Breast epithelium (tissue), 4 donors: ENCODE results near the gene CD99L2. TPM values are rescaled to one million over a fixed set of nuclear protein-coding genes. Genes with fewer than 3 reads are reported as not detected.
"Not testable (repeated sequence)": the region's sequence is repeated elsewhere in the genome, so short reads cannot be mapped to it uniquely, and the experiment has no call there.

Experiments
- DNase-seq, 2 donors: peaks; one replicate each; pipeline ENCODE4 v3.0.0-alpha.2; 2019; ENCODE audit warnings: low spot score in 2 of 2
- H3K27ac ChIP-seq, 2 donors: fragments of 200-600 bp; sonication (generic) in 1 of 2; one replicate each; pipeline ENCODE4 v1.5.1; 2016 to 2019; ENCODE audit warnings: mild to moderate bottlenecking in 1 of 2
- H3K27me3 ChIP-seq, 2 donors: fragments of 200-600 bp; sonication (generic) in 1 of 2; one replicate each; pipeline versions ENCODE4 v1.5.1 to v1.6.0; 2017 to 2019; ENCODE audit warnings: control low read depth in 1 of 2, mild to moderate bottlenecking in 1 of 2
- H3K36me3 ChIP-seq: fragments of 200-600 bp; one replicate; pipeline ENCODE4 v1.5.1; 2019
- H3K4me1 ChIP-seq, 2 donors: fragments of 200-600 bp; sonication (generic); one replicate each; pipeline ENCODE4 v1.5.1; 2016 to 2019; ENCODE audit warnings: control low read depth in 1 of 2
- H3K4me3 ChIP-seq, 3 donors: fragments of 200-600 bp; sonication (generic); 1 replicate in 2 of 3; 2 replicates in 1 of 3; pipeline ENCODE4 v1.5.1; 2016 to 2019; ENCODE audit warnings: mild to moderate bottlenecking in 3 of 3, moderate library complexity in 2 of 3
- H3K9me3 ChIP-seq, 2 donors: fragments of 200-600 bp; sonication (generic) in 1 of 2; one replicate each; pipeline ENCODE4 v1.5.1; 2016 to 2019; ENCODE audit warnings: control low read depth in 1 of 2
- POLR2A ChIP-seq: fragments of 450-650 bp; IDR thresholded peaks from one replicate; pipeline ENCODE4 v1.6.1; 2016; ENCODE audit warnings: antibody characterized with exemption, mild to moderate bottlenecking, moderate library complexity
- POLR2AphosphoS5 ChIP-seq, 3 donors: sonication (generic); formaldehyde crosslinking; IDR thresholded peaks; one replicate each; pipeline ENCODE4 v1.6.1; 2017; ENCODE audit warnings: antibody characterized with exemption in 3 of 3
- intact Hi-C: fragments of 100-400 bp; cut with DNase I; formaldehyde crosslinking; loops from one replicate; pipeline ENCODE4 v1.15.1; 2023; ENCODE audit warnings: low total_unique reads
- total RNA-seq, 3 donors: library from RNA; depleted of rRNA; stranded (reverse); fragments of >200 nt; gene quantifications; one replicate each; pipeline ENCODE4 v1.1.0, GENCODE V29; 2016
- TF ChIP-seq, protein P1 (sequence below), 3 donors: fragments of 450-650 bp; IDR thresholded peaks; one replicate each; pipeline ENCODE4 v1.5.1; 2016 to 2017; ENCODE audit warnings: antibody characterized with exemption in 3 of 3, mild to moderate bottlenecking in 3 of 3, moderate library complexity in 3 of 3

Gene CD99L2
- total RNA-seq, 3 donors from 2014 or later: 28.1 to 81.4 (median 32.1) TPM

DNA sequence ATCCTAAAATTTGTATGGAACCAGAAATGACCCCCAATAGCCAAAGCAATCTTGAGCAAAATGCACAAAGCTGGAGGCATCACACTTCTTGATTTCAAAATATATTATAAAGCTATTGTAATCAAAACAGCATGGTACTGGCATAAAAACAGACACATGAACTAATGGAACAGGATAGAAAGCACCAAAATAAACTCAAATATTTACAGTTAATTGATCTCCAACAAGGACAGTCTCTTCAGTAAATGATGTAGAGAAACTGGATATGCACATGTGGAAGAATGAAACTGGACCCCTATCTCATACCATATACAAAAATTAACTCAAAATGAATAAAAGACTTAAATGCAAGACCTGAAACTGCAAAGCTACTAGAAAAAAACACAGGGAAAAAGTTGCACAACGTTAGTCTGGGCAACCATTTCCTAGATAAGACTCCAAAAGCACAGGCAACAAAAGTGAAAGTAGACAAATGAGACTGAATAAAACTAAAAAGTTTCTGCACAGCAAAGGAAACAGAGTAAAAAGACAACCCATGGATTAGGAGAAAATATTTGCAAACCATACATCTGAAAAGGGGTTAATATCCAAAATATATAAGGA is 64.9 kb downstream of the CD99L2 start:
- peaks cover 0 to 17% of the 10 kb centered on the region in 2 donors for H3K9me3 ChIP-seq
- H3K4me1 ChIP-seq: no peaks in the 10 kb centered on the region
- TF ChIP-seq POLR2A: no peak
- no peak for TF ChIP-seq POLR2AphosphoS5 (IDR thresholded peaks at IDR 0.05)
- TF ChIP-seq, protein P1, sequence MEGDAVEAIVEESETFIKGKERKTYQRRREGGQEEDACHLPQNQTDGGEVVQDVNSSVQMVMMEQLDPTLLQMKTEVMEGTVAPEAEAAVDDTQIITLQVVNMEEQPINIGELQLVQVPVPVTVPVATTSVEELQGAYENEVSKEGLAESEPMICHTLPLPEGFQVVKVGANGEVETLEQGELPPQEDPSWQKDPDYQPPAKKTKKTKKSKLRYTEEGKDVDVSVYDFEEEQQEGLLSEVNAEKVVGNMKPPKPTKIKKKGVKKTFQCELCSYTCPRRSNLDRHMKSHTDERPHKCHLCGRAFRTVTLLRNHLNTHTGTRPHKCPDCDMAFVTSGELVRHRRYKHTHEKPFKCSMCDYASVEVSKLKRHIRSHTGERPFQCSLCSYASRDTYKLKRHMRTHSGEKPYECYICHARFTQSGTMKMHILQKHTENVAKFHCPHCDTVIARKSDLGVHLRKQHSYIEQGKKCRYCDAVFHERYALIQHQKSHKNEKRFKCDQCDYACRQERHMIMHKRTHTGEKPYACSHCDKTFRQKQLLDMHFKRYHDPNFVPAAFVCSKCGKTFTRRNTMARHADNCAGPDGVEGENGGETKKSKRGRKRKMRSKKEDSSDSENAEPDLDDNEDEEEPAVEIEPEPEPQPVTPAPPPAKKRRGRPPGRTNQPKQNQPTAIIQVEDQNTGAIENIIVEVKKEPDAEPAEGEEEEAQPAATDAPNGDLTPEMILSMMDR (IDR thresholded peaks at IDR 0.05): no peak
- no peak for DNase-seq
- H3K36me3 ChIP-seq: no peaks in the 10 kb centered on the region
- intact Hi-C loops: no loop called here
- H3K27me3 ChIP-seq: no peaks in the 10 kb centered on the region
- no peak overlapping the region for H3K4me3 ChIP-seq
- no peak overlapping the region for H3K27ac ChIP-seq

DNA sequence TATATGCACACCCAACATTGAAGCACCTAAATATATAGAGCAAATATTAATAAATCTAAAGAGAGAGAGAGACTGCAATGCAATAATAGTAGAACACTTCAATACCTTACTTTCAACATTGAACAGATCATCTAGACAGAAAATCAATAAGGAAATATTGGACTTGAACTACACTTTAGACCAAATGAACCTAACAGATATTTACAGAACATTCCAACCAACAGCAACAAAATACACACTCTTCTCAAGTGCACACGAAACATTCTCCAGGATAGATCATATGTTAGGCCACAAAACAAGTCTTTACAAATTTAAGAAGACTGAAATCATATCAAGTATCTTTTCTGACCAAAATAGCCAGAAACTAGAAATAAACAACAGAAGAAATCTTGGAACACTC is 66.6 kb downstream of the CD99L2 start:
- H3K4me1 ChIP-seq: no peaks in the 10 kb centered on the region
- H3K27me3 ChIP-seq: no peaks in the 10 kb centered on the region
- H3K36me3 ChIP-seq: no peaks in the 10 kb centered on the region
- intact Hi-C loops: no loop called here
- H3K27ac ChIP-seq: no peak overlapping the region
- TF ChIP-seq, protein P1 (IDR thresholded peaks at IDR 0.05): no peak
- TF ChIP-seq POLR2AphosphoS5 (IDR thresholded peaks at IDR 0.05): no peak
- no peak for TF ChIP-seq POLR2A
- H3K9me3 ChIP-seq: peaks cover 0 to 17% of the 10 kb centered on the region in 2 donors
- no peak overlapping the region for H3K4me3 ChIP-seq
- DNase-seq: no peak

DNA sequence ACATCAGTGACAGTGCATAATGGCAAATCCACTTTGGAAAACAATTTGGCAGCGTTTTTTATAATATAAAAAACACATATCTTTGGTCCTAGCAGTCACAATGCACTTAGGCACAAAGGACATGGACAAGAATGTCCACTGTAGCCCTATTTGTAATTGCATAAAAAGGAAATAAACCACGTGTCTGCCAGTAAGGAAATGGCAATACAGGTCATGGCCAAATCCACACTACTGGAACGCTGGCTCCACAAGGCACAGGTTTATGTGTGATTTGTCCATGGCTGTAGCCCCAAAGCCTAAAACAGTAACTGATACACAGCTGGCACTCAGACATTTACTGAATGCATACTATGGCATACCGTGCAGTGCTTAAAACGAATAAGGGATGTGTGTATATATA is 69.7 kb downstream of the CD99L2 start:
- no peaks in the 10 kb centered on the region for H3K36me3 ChIP-seq
- intact Hi-C loops: no loop called here
- H3K27ac ChIP-seq: no peak overlapping the region
- peaks cover 0 to 17% of the 10 kb centered on the region in 2 donors for H3K9me3 ChIP-seq
- DNase-seq: no peak
- no peak overlapping the region for H3K4me3 ChIP-seq
- H3K27me3 ChIP-seq: no peaks in the 10 kb centered on the region
- no peaks in the 10 kb centered on the region for H3K4me1 ChIP-seq
- TF ChIP-seq POLR2A (no peak), POLR2AphosphoS5 (IDR thresholded peaks at IDR 0.05) (no peak)
- TF ChIP-seq, protein P1 (IDR thresholded peaks at IDR 0.05): no peak

DNA sequence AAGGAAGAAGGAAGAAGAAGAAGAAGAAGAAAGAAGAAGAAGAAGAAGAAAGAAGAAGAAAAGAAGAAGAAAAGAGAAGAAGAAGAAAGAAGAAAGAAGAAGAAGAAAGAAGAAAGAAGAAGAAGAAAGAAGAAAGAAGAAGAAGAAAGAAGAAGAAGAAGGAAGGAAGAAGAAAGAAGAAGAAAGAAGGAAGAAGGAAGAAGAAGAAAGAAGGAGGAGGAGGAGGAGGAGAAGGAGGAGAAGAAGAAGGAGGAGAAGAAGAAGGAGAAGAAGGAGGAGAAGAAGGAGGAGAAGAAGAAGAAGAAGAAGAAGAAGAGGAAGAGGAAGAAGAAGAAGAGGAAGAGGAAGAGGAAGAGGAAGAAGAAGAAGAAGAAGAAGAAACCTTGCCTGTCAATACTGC is 74.1 kb downstream of the CD99L2 start:
- H3K4me3 ChIP-seq, DNase-seq, H3K4me1 ChIP-seq, H3K36me3 ChIP-seq, H3K27ac ChIP-seq, H3K27me3 ChIP-seq, intact Hi-C loops: not testable (repeated sequence)
- H3K9me3 ChIP-seq: peaks cover 0 to 26% of the 10 kb centered on the region in 2 donors

DNA sequence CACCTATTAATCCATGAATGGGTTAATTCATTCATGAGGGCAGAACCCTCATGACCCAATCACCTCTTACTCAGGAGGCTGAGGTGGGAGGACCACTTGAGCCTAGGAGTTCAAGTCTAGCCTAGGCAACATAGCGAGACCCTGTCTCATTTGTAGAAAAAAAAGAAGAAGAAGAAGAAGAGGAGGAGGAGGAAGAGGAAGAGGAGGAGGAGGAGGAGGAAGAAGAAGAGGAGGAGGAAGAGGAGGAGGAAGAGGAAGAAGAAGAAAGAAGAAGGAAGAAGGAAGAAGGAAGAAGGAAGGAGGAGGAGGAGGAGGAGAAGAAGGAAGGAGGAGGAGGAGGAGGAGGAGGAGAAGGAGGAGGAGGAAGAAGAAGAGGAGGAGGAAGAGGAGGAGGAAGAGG is 74.6 kb downstream of the CD99L2 start:
- peaks cover 0 to 26% of the 10 kb centered on the region in 2 donors for H3K9me3 ChIP-seq
- intact Hi-C loops, H3K27me3 ChIP-seq, H3K36me3 ChIP-seq, H3K4me3 ChIP-seq, DNase-seq, H3K4me1 ChIP-seq, H3K27ac ChIP-seq: not testable (repeated sequence)

DNA sequence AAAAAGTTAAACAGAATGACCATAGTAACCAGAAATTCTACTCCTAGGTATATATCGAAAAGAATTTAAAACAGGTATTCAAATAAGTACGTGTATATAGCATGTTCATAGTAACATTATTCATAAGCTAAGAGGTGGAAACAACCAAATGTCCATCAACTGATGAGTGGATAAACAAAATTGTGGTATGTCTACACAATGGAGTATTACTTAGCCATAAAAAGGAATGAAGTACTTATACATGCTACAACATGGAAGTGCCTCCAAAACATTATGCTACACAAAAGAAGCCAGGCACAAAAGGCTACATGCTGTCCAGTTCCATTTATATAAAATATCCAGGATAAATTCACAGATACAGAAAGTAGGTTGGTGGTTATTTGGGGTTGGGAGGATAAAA is 76.5 kb downstream of the CD99L2 start:
- no peak for DNase-seq
- H3K9me3 ChIP-seq: peaks cover 0 to 30% of the 10 kb centered on the region in 2 donors
- no peaks in the 10 kb centered on the region for H3K4me1 ChIP-seq
- intact Hi-C loops: no loop called here
- H3K4me3 ChIP-seq: no peak overlapping the region
- no peak overlapping the region for H3K27ac ChIP-seq
- no peaks in the 10 kb centered on the region for H3K27me3 ChIP-seq
- no peaks in the 10 kb centered on the region for H3K36me3 ChIP-seq
- TF ChIP-seq POLR2A (no peak), POLR2AphosphoS5 (IDR thresholded peaks at IDR 0.05) (no peak)
- TF ChIP-seq, protein P1 (IDR thresholded peaks at IDR 0.05): no peak
